Tongue (tissue), 2 donors: ENCODE data around the gene TMOD2. TPM values are rescaled to one million over a fixed set of nuclear protein-coding genes. Genes with fewer than 3 reads are reported as not detected.

Experiments used
- DNase-seq: peaks from one replicate; pipeline ENCODE4 v3.0.0-alpha.2; 2015
- total RNA-seq: library from RNA; depleted of rRNA; stranded (reverse); fragments of >200 nt; gene quantifications from one replicate; pipeline ENCODE4 v1.2.3, GENCODE V29; 2014

Gene TMOD2
- total RNA-seq, 1 donor from 2014 or later = 14.5 TPM

DNA sequence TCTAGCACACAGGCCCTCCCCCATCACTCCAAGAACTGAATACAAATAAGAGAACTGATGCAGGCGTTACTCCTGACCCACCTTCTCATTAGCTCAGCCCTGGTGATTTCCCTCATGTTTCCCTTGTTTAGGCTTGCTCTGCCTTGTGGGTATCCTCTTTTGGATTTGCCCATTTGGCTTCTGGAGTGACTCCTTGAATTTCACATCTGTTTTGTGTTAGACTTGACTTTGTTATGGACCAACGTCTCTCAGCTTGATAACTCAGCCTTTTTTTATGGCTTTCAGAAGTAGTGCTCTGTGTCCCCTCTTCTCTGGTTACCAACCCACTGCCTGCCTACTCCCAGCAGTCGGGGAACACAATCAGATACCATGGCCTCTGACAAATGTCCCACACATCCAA, 66.8 kb downstream of the TMOD2 start:
- no peak for DNase-seq

DNA sequence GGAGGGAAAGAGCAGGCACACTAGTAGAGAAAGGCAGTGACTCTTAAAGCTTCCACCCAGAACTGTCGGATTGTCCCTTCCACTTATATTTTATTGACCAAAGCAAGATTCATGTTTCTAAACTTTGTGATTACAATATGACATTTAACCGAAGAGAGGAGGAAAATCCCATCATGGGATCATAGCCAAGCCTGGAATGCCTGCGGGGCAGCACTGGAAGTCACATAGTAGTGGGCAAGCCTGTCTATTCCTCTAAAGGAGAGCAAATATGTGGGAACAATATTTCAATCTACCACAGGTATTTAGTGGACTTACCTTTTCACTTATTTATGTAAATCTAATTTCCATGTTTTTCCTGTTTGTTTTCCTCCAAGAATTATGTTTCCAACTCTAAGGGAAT, 74.3 kb downstream of the TMOD2 start:
- DNase-seq = no peak

DNA sequence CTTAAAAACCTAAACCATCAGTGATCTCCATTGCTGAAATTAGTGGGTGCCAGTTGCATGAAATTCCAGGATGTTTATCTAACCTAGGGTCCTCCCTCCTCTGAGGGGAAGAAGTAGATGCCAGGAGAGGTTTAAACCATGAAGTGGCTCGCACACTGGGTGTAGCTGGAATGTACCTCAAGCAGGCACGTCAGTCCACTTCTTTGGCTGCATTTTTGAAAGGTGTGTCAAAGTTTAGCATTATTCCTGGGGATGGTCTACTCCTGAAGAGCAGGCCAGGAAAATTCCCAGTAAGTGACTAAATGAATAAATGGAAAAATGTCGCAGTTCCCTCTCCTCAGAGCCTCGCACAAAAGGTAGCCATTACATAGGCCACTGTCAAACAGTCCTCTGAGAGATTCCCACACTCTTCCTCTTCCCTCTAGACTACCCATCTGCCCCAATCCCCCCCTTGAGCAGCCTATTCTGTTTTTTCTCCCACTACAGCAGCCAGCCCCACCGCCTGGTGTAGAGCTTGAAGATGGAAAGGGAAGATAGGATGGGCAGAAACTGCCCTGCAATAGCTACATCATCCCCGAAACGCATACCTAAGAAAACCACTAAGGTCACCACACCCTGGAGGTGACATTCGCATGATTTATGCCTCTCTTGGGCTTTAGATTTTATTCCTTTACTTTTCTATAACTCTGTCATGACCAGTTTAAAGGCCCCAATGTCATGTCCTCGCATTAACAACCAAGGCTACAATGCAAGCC, 77.4 kb downstream of the TMOD2 start:
- DNase-seq = no peak

DNA sequence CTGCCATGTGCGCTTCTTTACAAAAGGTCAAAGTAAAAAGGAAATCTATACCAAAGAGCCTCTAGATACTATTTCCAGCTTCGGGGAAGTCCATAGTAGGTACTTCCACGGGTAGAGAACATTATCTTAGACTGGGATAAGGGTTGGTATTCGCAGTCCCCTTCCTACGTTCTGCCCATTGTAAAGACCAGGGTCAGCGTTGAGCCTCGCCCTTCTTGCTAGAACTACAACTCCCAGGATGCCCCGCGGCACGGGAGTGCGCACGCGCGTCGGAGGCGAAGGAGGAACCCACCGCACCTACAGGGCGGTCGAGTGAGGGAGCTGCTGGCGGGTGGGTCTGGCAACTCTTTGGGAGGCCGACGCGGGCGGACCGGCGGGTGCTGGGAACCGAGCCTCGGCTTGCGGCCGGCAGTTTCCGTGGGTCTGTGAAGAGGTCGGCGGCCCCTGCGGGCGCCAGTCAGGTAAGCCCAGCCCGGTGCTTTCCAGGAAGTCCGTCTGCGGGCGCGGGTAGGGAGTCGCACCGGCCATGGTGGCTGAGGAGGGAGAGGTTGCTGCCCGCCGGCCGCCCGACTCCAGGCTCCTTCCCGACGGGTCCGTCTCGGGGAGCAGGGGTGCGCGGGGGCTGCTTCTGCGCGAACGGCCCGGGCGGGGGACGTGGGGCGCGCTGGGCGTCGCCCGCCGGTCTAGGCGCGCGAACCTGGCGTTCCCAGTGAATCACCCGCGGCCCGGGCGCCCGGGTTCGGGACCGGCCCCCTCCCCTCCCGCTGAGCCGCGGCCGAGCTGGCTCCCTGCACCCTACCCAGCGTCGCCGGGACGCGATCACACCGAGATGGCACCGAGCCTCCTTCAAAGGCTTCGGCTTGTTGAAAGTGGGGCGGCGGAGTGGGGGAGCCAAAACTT, 78.2 kb downstream of the TMOD2 start, which contains the start of gene TMOD3:
Gene TMOD3 (plus strand): TSS at position 278 of the 900 bp plus-strand sequence. CDS start 33,232 bp downstream, outside the sequence.
- peak; percentile 96 for DNase-seq

DNA sequence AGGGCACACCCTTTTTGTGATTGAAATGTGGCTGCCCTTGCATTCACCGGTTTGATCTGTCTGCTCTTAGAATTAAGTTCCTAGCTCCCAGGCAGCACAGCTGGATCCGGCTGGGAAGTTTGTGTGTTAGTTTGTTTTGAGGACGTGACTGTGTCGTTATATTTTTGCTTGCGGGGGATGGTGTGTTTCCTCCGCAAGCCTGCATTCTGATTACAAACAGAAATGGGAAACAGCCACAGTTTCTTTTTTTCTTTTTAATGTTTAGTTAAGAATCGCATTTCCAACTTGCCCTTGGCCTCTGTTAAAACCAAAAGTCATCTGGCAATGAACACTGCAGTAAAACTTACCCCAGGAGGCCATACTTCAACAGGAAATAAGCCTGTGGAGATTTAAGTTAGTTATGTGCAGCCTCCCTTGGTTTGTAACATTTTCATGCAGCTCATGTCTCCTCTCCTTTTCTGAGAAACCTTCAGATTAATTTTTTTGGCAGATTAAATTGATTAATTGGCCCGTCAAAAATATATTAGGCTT, 78.9 kb downstream of the TMOD2 start:
- DNase-seq = peak; percentile 74

DNA sequence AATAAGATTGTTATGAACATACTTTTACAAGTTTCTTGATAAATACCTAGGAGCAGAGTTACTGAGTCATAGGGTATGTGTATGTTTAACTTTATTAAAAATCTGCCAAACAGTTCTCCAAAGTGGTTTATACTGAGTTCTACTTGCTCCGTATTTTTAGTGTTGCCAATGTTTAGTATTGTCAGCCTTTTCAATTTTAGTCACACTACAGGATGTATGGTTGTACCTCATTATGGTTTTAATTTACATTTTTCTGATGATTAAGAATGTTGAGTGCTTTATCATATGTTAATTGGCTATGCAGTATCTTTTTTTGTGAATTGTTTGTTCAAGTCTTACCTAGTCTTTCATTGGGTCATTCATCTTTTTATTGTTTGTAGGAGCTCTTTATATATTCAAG, 82.4 kb downstream of the TMOD2 start:
- DNase-seq = no peak

DNA sequence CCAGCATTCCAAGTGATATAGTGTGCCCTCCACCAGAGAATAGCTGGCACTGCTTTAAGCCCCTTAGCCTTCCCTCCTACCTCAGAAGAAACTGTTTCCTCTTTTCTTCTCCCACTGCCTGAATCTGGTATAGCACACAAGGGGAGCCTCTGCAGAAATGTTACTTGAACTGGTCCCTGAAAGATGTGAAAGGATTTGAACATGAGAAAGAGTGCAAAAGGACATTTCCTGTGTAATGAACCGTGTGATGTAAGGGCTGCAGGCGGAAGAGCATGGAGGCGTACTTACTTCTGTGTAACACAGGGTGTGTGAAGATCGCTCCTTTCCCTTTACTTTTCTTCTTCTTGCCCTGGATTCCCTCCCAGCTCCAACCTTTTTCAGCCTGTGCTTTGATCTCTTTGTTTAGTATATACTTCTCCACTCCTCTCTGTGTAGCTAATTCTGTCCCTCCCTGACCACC, 86.4 kb downstream of the TMOD2 start:
- no peak for DNase-seq

DNA sequence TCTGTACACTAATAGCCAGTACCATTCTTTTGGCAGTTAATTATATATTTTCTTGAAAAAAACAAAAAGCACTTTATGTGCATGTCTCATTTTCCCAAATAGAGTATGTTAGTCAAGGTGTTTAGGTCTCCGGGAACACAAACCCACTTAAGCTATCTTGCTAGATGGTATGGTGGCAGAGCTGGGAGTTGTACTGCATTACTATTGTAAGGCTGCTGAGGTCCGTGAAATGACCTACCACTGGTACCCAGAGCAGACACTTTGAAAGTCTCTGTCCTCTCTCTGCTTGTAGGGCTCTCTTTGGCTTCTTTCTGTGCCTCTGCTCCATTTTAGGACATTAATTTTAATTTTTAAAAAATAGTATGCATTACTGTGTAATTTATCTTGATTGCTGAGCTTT, 86.9 kb downstream of the TMOD2 start:
- no peak for DNase-seq

DNA sequence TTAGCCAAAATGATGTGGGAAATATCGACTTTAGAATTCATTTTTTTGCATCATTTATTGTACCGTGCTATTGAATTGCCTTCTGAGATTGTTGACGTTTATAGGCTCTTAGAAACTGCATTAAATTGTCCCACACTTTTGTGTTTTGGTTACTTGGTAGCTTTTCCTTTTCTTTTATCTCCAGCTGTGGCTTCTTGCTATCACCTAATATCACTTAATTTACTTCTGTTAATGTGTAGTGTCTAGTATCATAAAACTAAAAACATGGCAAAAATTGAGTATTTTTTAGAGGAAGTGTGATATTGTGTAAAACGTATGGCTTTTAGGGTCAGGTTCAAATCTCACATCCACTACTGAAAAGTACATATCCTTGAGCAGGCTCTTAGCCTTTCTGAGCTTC, 89.3 kb downstream of the TMOD2 start:
- DNase-seq = no peak

DNA sequence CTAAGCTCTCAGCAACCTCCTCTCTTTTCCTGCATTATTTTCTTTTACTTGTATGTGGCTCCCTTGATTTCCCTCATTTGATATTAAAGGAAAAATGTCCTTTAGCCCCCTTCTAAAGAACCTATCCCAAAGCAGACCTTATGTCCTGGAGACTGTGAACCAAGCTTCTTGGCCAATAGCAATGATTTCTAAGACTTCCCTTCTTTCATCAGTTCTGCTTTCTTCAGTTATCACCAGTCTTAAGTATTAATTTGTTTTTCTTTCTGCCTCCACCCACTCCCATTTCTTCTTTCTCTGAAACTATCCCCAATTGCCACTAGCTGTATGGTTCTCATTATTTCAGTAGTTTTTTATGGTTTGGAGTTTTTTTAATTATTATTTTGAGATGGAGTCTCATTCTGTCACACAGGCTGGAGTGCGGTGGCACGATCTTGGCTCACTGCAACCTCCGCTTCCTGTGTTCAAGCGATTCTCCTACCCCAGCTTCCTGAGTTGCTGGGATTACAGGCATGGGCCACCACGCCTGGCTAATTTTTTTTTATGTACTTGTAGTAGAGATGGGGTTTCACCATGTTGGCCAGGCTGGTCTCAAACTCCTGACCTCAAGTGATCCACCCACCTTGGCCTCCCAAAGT, 90.1 kb downstream of the TMOD2 start:
- no peak for DNase-seq

DNA sequence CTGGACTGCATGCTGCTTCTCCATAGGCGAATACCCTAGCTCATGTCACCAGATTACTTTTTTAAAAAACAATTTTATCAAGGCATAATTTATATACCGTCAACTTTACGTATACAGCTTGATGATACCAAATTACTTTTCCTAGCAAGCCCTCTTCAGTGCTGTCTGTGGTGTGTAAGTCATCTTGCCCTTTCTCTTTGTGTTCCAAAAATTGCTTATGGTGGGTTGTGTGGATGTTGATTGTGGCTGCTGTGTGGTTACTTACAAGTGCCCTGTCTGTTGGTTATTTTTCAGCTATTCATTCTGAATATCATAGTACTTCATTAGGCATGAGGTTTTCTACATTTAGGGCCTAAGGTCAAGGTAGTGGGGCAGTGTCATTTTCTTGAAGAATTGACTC, 90.9 kb downstream of the TMOD2 start:
- DNase-seq = no peak

DNA sequence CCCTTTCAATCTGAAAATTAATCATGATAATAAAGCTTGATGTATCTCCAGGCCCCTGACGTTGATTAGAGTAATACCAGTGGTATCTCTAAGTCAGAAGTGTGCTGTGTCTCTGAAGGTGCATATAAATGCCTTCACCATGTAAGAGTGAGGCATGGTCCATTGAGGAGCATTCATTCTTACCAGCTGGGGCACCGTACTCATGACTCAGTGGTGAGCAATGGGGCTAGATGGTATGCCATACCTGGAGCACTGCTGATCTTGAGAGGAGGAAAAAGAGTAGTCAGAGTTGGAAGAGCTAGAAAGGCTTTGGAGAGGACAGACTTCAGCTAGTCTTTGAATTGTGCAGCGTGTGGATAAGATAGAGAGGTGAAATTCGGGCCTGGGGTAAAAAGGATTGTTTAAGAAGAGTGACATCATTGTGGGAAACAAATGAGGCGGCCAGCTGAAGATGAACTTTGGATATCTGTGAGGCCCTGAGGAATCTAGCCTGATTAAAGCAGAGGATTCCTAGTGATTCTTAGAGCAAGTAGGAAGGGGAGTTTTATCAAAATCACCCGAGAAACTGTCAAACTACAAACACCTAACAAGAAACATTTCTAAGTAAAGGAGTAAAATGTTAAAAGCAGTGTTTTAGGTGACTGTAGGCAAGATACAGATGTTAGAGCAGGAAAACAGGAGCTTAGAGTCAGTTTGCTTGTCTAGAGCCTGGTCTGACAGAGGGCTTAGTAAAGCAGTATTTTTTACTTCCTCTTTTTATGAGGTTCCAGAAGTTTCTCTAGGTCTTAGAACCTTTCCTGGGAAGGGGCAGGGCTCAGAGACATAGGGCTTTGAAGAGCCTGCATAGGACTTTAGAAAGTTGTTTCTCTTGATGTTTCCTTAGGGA, 91.7 kb downstream of the TMOD2 start:
- DNase-seq = no peak

DNA sequence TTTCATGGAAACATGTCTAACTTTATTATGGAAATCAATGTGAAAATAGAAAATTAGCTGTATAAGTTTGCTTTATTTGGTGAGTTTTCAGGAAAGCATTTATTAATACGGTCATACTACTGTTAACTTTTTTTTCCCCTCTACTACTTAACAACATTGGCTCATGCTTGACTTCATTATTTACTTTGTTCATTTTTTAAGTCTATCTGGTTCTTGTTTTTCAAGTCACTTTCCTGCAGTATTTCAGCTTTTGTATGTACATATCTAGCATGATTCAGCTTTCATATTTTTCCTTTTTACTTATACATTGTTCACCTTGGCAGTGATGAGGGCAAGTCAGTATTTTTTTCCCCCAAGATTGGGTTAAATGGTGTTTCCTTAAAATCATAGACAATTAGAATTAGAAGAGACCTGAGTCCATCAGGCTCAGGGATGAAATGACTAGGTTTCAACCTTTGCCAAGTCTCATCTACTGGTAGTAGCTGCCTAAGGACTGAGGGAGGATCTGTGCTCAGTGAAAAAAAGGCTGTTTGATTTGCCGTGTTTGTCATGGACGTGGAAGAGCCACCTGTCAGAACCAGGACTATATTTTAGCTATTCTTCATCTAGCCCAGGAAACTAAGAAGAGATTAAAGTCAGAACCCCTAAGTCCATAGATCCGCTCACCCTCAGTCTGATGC, 93.5 kb downstream of the TMOD2 start:
- DNase-seq = no peak

DNA sequence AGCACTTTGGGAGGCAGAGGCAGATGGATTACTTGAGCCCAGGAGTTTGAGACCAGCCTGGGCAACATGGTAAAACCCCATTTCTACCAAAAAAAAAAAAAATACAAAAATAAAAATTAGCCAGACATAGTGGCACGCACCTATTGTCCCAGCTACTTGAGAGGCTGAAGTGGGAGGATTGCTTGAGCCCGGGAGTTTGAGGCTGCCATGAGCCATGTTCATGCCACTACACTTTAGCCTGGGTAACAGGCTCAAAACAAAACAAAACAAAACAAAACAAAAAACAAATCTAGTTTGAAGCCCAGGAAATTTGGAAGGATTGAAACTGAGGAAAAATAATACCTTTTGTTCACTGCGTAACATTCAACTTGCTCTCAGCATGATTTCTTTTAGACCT, 94.7 kb downstream of the TMOD2 start:
- DNase-seq = no peak

DNA sequence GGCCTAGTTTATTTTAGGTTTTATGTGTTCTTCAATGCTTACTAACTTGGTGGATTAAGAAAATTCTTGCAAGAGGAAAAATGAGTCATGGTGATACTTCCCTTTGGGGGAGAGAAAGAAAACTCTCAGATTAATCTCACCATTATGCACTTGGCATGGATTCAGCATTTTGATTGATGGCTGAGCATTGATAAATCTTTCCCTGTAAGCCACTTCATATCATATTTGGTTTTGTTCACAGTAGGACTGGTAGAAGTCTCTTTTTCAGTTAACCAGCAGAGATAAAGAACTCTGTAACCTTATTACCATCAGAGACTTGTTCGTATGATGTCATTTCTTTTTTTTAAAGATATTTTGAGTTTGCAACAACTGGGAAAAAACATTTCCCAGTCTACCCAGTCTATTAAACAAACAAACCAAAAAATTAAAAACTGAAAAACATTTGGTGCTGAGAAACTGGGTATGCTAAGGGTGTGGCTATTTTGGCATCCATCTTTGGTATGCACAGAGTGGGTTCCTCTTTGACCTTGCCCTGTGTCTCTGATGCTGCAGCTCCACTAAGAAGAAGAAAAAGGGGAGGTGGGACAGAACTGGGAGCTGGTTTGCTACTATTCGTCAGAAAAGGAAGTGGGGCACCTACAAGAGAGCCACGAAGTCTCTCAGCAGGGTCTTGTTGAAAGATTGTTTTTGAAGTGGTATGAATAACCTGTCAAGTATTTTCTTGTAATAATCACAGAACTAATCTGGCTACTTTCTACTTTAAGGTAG, 95.2 kb downstream of the TMOD2 start:
- peak; percentile 20 for DNase-seq

DNA sequence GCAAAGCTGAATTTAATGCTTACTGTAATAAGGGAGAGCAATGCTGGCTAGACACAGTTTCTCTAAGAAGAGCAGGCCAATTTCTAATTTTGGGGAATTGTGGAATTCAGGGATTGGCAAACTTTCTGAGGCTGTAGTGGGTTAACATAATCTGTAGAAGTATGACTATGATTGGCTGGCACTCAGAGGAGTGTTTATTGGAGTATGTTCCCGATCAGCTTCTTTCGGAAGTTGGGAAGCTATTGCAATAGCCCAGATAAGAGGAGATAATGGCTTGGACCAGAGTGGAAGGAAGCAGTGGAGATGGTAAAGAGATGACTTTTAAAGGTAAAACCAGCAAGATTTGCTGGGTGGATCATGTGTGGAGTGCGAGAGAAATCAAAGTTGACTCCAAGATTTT, 97.4 kb downstream of the TMOD2 start:
- DNase-seq = no peak

DNA sequence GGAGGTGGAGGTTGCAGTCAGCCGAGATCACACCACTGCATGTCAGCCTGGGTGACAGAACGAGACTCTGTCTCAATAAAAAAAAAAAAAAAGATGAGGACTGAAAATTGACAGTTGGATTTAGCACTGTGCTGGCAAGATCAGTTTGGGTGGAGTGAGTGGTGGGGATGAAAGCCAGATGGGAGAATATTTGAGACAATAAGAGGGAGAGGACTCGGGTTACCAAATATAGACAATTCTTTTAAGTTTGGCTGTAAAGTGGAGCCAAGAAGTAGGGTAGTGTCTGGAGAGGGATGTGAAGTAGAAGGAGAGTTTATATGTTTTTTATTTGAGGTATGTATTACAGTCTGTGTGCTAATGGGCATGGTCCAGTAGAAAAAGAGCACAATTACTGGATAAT, 98.5 kb downstream of the TMOD2 start:
- DNase-seq = no peak

DNA sequence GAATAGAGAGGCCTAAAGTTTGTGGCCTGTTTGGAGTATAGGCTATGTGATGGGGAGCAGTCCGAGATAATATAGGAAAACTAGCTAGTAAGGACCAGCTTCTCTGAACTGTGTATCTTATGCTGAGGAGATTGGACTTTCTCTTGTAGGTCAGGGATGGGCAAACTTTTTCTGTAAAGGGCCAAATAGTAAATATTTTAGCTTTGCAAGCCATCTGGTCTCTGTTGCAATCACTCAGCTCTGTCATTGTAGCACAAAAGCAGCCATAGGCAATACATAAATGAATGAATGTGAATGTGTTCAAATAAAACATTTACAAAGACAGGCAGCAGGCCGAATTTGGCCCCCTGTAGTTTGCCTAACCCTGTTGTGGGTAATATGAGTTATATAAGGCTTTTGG, 102.6 kb downstream of the TMOD2 start:
- DNase-seq = no peak

DNA sequence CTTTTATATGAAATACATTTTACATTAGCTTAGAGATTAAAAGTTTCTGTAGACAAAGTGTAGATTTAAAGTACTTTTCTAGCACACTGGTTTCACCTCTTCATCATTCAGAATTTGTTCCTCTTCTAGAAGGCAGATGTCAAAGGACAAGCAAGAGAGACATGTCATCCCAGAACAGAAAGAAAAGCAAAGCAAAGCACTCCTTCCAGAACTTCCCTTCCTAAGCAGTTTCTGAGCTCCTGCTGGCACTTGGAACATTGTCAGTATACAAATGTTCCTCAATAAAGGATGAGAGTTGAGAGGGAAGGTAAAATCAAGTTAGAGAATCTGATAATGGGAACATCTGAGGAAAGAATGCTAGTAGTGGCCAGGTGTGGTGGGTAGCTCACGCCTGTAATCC, 104.2 kb downstream of the TMOD2 start:
- DNase-seq = no peak

DNA sequence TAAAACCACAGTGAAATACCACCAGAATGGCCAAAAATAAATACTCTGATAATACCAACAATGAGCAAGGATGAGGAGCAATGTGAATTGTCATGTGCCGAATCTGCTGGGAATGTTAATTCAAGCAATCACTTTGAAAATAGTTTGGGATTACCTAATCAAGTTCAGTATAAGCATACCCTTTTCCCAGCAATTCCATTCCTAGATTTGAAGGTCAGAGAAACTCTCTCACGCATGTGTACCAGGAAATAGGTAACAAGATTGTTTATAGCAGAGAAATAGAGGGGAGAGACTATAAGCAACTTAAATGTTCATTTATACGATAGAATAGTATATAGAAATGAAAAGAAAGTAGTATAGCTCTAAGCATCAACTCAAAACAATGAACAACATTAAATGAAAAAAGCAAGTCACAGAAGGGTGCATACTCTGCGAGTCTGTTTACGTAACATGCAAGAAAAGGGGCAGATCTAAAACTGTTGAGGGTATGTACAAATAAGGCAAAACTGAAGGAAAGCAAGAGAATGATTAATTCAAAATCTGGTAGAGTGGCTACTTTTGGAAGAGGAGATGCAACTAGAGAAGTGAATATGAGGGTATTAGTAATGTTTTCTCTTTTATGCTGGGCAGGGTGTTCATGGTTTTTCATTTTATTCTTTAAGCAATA, 105.5 kb downstream of the TMOD2 start:
- DNase-seq = no peak
